COR-L47 (cell line): ENCODE measurements around the gene POLG.
A peak's percentile ranks its signal among the peaks of the same experiment; 100 is the strongest.

Experiments used
- DNase-seq: peaks from one replicate; lab custom pipeline; 2025; lab: John Stamatoyannopoulos, UW

Gene POLG

GRCh38 chr15:89334510-89335297 lies at the start of gene POLG:
POLG (minus strand) TSS chr15:89334824; CDS start chr15:89333754, 1,070 bp downstream.
- peak; percentile 99 for DNase-seq

DNA sequence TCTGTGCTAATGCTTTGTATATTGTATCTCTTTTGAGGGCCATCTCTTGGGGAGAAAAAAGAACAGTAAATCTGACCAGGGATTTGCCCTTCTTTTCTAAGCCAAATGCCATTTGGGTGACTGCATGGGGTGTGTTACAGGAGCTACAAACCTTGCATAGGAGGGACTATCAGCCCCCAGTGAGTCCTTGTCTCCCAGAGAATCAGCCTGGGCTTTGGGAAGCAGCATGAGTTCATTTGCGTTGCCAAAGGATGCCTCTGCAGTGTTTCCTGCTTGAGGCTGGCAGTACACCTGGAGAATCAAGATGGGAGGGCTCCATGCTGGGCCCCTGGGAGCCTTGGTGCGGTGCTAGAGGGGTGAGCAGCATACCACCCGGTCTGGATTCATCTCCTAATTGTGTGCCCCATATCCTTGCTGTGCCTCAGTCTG lies 49.6 kb upstream of the POLG start:
- no peak for DNase-seq

DNA sequence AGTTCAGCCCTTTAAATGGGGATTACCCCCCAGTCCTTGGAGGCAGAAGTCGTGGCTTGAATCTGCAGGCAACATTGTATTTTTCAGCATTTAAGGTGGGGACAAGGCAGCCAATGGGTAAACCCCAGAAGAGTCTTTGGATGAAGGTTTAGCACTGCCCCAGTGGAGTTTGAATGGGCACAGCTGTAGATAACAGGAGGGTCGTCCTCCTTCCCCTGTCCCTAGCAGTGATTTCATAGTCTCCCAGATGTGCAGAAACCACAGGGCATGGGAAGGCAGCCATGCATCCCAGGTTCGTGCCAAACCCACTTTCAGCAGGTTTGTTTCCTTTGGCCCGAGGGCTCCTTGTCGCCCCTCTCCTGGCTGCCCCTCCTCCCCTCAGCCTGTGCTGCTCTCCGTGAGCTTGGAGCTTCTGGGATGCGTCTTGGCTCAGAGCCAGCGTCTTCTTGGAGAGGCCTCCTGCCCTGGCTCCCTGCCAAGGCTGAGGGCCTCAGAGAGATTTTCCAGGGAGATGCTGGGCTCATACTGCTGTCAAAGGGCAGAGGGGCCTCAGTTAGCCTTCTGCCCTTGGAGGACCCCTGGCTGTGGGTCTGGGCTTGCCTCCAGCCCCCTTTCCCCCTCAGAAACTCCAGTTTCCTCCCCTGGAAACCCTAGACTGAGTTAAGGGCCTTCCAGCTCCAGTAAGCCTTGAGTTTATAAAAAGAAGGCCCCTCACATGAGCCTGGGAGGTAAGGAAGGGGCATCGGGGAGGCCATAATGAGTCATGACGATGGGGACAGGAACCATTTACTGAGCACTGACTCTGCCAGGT lies 48.9 kb upstream of the POLG start:
- peak; percentile 97 for DNase-seq

DNA sequence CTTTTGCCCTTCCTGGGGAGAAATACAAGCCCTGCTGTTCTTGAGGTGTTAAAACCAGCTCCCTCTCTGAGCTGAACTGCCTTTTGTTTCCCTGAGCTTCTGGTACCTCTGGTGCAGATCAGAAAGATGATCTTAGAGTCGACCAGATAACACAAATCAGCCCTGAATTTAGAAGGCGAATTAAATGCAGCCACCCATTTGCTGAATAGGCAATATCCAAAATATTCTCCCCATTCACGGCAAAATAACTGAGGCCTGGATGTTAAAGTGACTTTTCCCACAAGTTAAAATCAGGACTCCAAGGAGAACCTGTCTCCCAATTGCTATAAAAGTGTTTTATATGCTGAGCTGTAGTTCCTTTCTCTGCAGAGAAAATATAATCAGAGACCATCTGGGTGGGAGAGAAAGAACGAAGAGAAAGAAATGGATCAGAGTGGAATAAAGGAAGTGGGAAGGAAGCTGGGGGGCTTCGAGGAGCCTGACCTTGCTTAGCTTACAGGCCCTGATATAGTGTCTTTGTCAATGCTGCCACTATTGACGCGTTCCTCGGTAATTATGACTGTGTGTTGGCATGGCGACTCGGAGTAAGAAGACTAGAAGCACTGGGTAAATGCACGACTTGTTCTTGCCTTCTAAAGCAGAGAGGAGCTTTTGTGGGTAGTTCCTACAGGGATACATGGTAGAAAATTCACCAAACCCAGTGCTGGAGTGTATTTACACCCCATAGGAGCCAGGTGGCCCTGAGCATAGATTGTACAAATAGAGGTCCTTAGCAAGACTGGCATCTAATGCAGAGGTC lies 47.5 kb upstream of the POLG start:
- DNase-seq, result no peak

GRCh38 chr15:89381331-89381730 lies 46.7 kb upstream of the POLG start:
- no peak for DNase-seq

DNA sequence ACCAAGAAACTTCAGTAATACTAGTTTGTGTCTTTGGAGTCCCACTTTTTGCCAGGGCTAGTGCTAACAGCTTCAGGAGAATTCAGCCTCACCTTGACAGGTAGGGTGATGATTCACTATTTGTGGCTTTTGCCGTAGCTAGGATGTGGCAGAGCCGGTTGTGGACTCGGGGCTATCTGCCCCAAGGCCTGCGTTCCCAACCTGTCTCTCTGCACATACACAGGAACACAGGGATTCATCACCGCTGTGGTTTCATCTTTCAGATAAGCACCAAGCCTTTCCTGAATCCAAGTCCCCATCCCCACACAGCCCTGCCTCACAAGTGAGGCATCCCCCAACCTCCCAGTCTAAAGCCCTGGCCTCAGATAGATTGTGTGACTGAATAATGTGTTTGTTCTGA lies 45.2 kb upstream of the POLG start:
- no peak for DNase-seq

GRCh38 chr15:89379251-89379695 lies 44.6 kb upstream of the POLG start:
- DNase-seq, result no peak

- no peak for DNase-seq
Observed at GRCh38 chr15:89378296-89379151, 43.9 kb upstream of the POLG start.

DNA sequence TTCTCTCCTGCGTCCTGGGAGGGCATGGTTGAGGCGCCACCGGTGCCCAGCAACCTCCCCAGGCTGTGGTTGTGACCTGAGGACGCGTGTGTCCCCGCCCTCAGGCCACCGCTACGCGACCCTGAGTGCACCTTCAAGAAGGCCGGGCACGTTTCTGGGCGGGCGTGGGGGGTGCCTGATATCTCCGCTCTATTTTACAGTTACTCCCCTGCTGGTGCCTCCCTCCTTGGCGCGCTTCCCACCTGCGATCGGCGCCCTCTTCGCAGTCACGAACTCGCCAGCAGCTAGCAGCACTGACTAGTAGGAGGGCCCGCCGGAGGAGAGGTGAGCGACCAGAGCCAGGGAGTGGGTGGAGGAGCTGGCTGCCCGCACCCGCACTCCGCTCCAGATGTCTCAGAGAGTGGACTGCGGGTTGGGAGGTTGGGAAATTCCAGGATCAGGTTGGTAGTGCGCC lies 43.2 kb upstream of the POLG start:
- no peak for DNase-seq

DNA sequence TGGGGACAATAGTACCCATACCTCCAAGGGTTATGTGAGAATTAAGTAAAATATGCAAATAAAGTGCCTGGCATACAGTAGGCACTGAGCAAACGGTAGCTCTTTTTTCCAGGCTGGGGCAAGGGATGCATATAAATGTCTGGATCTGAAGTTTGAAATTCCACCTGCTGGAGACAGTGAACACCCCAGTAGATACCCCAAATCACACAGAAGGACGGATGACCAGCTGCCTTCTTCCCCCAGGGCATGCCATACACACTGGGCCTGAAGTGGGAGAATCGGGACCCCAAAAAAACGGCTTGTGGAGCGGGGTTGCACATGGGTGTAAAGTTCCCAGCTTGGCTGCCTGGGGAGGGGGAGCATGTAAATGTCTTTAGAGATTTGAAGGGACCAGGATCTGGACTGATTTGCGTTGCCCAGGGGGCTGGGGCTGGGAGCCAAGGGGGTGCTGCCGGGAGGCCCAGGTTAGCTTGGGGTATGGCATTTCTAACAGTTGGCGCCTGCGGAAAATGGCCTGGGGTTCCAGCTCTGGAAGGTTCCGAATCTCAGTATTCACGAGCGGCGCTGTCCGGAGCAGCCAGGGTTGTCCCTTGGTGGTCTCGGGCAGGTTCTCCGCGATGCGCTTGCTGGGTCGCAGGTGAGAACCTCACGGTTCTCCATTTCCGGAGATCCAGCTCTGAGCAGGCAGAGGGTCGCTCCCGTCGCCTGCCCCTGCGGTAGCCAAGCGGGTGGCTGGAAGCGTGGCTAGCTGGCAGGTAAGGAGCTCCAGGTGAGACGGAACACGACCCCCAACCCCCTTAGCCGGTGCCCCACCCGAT lies 42.6 kb upstream of the POLG start:
- no peak for DNase-seq

DNA sequence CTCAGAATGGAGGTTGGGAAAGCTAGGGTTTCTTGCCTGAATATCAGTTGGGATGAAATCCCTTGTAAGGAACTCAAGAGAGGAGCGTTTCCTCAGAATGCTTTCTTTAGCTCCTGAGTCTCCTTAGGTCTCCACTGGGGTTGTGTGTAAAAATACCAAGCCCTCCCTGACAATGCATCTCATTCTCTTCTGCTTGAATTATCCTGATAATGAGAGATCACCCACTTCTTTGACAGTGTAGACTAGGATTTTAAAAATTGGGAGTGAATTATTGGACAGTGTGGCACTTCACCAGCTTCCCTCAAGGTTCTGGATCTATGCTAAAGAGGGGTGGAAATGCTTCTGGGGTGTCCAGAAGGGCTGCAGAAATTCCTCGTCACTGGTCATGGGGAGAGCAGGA lies 41.8 kb upstream of the POLG start:
- DNase-seq, result no peak

GRCh38 chr15:89375093-89376005 lies 40.7 kb upstream of the POLG start:
- no peak for DNase-seq

DNA sequence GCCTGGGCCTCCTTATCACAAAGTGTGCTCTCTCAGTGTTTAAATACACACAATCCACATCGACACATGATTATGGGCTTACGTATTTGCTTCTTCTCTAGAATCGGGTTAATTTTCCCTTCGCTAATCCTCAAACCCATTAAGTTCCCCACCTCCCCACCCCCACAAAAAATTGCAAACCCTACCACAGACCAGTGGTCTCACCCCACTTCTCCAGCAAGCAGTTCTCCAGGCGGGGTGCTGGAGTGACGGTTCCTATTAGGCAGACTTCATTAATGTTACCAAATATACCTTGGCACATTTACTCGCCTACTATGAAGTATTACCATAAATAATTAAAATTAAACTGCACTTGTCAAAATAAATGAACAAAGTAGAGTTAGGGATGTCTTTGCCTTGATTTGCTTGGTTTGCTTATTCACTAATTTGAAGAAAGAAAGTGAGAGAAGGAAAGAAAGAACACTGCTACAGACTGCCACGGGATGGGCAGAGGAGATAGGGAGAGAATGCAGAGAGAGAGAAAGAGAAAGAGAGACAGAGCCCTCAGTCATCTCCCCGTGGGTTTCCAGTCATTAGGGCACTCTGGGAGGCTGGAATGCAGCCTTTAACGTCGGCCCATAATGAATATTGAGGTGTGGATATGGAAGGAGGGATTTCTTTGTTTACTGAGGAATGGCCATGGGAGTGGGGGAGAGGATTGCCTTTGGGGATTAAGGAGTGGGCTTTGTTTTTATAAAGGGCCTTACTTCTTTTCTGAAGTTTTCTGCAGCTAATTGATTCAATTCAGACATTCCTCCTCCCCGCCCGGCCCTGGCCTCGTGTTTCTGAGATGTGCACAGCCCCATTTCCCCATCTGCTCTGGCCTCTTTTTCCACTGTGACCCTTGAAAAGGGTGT lies 39.7 kb upstream of the POLG start:
- DNase-seq, result no peak

- no peak for DNase-seq
Observed at GRCh38 chr15:89372069-89372935, 37.7 kb upstream of the POLG start.

- no peak for DNase-seq
Observed at GRCh38 chr15:89371228-89372044, 36.8 kb upstream of the POLG start.

DNA sequence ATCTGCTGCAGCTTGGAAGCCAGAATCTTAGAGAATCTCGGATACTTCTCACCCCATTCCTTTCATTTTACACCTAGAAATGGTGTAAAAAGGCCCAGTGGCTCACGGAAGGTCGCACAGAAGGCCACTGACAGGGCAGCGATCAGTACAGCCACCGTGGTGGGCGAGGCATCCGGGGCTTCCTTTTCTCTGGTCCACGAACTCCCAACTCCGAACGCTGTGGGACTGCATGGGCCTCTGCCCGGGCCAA lies 36.3 kb upstream of the POLG start:
- DNase-seq, result no peak
